Neural cell (in vitro differentiated cells): ENCODE data around the gene SLCO4A1. TPM values are rescaled to one million over a fixed set of nuclear protein-coding genes. Genes with fewer than 3 reads are reported as not detected.
A peak's percentile ranks its signal among the peaks of the same experiment; 100 is the strongest.

ENCODE experiments used
- H2AFZ ChIP-seq: fragments of 200-600, 300-800 bp; sonication (generic), shearing (Covaris generic); 2 replicates; pipeline ENCODE4 v1.6.0; 2014; ENCODE audit warnings: low read depth, mild to moderate bottlenecking, antibody characterized with exemption, low read length, moderate library complexity
- H3F3A ChIP-seq: fragments of 200-600 bp; shearing (Covaris generic); 2 replicates; pipeline ENCODE4 v1.6.1; 2016; ENCODE audit warnings: mild to moderate bottlenecking, moderate library complexity, mixed read lengths, antibody characterized with exemption, low read length; ENCODE audit not compliant: insufficient read depth, poor library complexity, severe bottlenecking
- H3K27ac ChIP-seq: fragments of 200-600, 300-800 bp; sonication (generic), shearing (Covaris generic); 2 replicates; pipeline ENCODE4 v1.5.1; 2014; ENCODE audit warnings: mild to moderate bottlenecking, low read length, moderate library complexity
- H3K27me3 ChIP-seq: fragments of 300-800, 200-600 bp; sonication (generic), shearing (Covaris generic); 2 replicates; pipeline ENCODE4 v1.6.0; 2014; ENCODE audit warnings: mild to moderate bottlenecking, low read depth, low read length, moderate library complexity; ENCODE audit not compliant: insufficient read depth
- H3K36me3 ChIP-seq: fragments of 300-800, 200-600 bp; sonication (generic), shearing (Covaris generic); 2 replicates; pipeline ENCODE4 v1.5.1; 2014; ENCODE audit warnings: mild to moderate bottlenecking, antibody characterized with exemption, low read length, moderate library complexity; ENCODE audit not compliant: insufficient read depth
- H3K4me2 ChIP-seq: fragments of 300-800, 200-600 bp; sonication (generic), shearing (Covaris generic); 2 replicates; pipeline ENCODE4 v1.6.0; 2014; ENCODE audit warnings: mild to moderate bottlenecking, low read length
- H3K4me3 ChIP-seq: fragments of 300-800, 200-600 bp; sonication (generic), shearing (Covaris generic); 2 replicates; pipeline ENCODE4 v1.5.1; 2014; ENCODE audit warnings: mild to moderate bottlenecking, low read length, moderate library complexity
- H3K79me2 ChIP-seq: fragments of 200-600 bp; shearing (Covaris generic); replicated peaks from 2 replicates; pipeline ENCODE4 v1.6.0; 2014; ENCODE audit warnings: mild to moderate bottlenecking, low read length, moderate library complexity; ENCODE audit not compliant: insufficient read depth
- H3K9ac ChIP-seq: fragments of 300-800, 200-600 bp; sonication (generic), shearing (Covaris generic); 2 replicates; pipeline ENCODE4 v1.6.1; 2016; ENCODE audit warnings: mild to moderate bottlenecking, low read length, mixed read lengths
- H3K9me2 ChIP-seq: fragments of 200-600 bp; shearing (Covaris generic); 2 replicates; pipeline ENCODE4 v1.6.1; 2016; ENCODE audit warnings: mild to moderate bottlenecking, low read length, mixed read lengths; ENCODE audit not compliant: insufficient read depth
- H3K9me3 ChIP-seq: fragments of 200-600, 300-800 bp; sonication (generic), shearing (Covaris generic); 2 replicates; pipeline ENCODE4 v1.6.1; 2016; ENCODE audit warnings: mild to moderate bottlenecking, mixed run types, low read length, moderate library complexity, mixed read lengths
- H4K20me1 ChIP-seq: fragments of 200-600 bp; shearing (Covaris generic); 2 replicates; pipeline ENCODE4 v1.6.1; 2016; ENCODE audit warnings: mild to moderate bottlenecking, mixed run types; ENCODE audit not compliant: insufficient read depth
- EP300 ChIP-seq: fragments of 450-650 bp; conservative IDR thresholded peaks from 2 replicates; pipeline ENCODE4 v1.6.1; 2014; ENCODE audit warnings: antibody characterized with exemption, mild to moderate bottlenecking, moderate library complexity; ENCODE audit not compliant: poor library complexity, severe bottlenecking
- EZH2 ChIP-seq: fragments of 200-600, 300-800 bp; shearing (Covaris generic), sonication (generic); IDR thresholded peaks from 2 replicates; pipeline ENCODE4 v1.6.1; 2014; ENCODE audit warnings: antibody characterized with exemption, low read length, borderline replicate concordance, mild to moderate bottlenecking; ENCODE audit not compliant: insufficient read depth, poor library complexity, severe bottlenecking
- MXI1 ChIP-seq: fragments of 450-650 bp; conservative IDR thresholded peaks from 2 replicates; pipeline ENCODE4 v1.6.1; 2014; ENCODE audit warnings: antibody characterized with exemption, mild to moderate bottlenecking; ENCODE audit not compliant: poor library complexity, severe bottlenecking
- POLR2AphosphoS5 ChIP-seq: IDR thresholded peaks from 2 replicates; pipeline ENCODE4 v1.6.1; 2012
- RAD21 ChIP-seq: fragments of 450-650 bp; conservative IDR thresholded peaks from 2 replicates; pipeline ENCODE4 v1.6.1; 2014; ENCODE audit warnings: antibody characterized with exemption, mild to moderate bottlenecking, moderate library complexity
- TAF1 ChIP-seq: IDR thresholded peaks from 2 replicates; pipeline ENCODE4 v1.6.1; 2012; ENCODE audit warnings: low read depth
- polyA plus RNA-seq: library from polyadenylated mRNA; depleted of rRNA; stranded (reverse); fragments of >200 nt; gene quantifications from 2 replicates; pipeline ENCODE4 v1.2.3, GENCODE V29; 2014
- TF ChIP-seq, protein P1 (sequence below): IDR thresholded peaks from 2 replicates; pipeline ENCODE4 v1.6.1; 2012; ENCODE audit warnings: borderline replicate concordance
- TF ChIP-seq, protein P2 (sequence below): fragments of 450-650 bp; IDR thresholded peaks from 2 replicates; pipeline ENCODE4 v1.5.1; 2014; ENCODE audit warnings: antibody characterized with exemption, mild to moderate bottlenecking, moderate library complexity; ENCODE audit not compliant: poor library complexity, severe bottlenecking

SLCO4A1 gene
- polyA plus RNA-seq, 1 donor from 2014 or later = 3.5 TPM

DNA sequence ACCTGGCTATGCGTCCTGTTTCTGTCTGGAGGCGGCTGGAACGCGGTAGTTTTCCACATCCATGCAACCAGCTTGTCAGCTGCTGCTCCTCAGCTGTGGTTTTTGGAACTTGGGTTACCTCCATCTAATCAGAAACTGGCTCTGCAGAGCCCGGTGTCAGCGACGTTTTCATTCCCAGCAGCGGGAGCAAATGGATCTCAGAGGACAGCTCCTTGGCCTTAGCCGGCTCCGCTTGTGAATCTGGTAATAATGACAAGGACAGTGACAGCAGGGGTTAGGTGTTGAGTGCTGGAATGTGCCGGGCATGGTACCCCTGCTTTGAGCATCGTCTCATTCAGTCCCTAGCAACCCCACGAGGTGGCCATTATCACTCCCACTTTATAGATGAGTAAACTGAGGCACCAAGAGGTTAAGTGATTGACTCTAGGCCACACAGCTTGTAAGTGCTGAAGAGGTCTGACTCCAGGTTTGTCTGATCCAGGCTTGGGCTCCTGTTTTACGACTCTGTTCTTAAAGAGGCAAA, 1.3 kb downstream of the SLCO4A1 start:
- Histone ChIP-seq H3K9ac (peak overlapping the region; percentile 66), H3K4me2 (peak overlapping the region; percentile 78), H3K27me3 (peaks cover 31% of the 10 kb centered on the region)

DNA sequence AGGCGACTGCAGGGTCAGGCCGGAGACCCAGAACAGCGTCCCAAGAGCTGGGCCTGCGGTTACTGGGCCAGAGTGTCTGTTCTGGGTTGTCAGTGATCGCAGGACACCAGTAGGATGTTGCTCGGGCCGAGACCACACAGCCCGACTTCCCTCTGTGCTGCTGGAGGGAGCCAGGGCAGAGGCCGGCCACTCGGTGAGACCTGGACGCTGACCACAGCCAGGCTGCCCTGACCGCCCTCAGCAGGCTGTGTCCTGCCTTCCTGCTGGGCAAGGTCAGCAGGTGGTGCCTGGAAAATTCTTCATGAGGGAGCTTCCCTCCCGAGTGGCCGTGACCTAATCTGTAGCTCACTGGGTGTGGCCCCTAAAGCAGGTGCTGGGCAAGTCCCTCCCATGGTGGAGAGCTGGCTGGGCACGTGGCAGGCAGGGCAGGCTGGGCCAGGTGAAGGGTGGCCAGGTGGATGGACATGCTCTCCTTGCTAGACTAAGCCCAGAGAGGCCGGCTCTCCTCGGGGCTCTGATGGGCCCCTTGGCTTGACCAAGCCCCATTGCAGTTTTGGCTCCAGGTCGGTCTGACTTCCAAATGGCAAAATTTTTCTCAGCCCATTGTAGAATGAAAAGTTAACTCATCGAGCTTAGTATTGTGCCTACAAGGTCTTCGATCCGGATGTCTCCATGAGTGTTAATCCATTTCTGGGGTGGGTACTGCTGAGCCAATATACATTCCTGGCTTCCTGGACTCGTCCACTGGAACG, 1.9 kb downstream of the SLCO4A1 start:
- Histone ChIP-seq H3K4me3 (no peak overlapping the region), H3K36me3 (no peaks in the 10 kb centered on the region), H3F3A (no peaks in the 10 kb centered on the region), H3K9me2 (no peaks in the 10 kb centered on the region), H3K9me3 (no peaks in the 10 kb centered on the region), H3K9ac (no peak overlapping the region), H3K27ac (no peak overlapping the region), H3K79me2 (no peaks in the 10 kb centered on the region), H3K27me3 (peaks cover 31% of the 10 kb centered on the region), H4K20me1 (peaks cover 5% of the 10 kb centered on the region), H3K4me2 (no peak overlapping the region), H2AFZ (no peak overlapping the region)
- TF ChIP-seq TAF1 (no peak), RAD21 (no peak), EZH2 (no peak), EP300 (no peak)
- TF ChIP-seq, protein P1, sequence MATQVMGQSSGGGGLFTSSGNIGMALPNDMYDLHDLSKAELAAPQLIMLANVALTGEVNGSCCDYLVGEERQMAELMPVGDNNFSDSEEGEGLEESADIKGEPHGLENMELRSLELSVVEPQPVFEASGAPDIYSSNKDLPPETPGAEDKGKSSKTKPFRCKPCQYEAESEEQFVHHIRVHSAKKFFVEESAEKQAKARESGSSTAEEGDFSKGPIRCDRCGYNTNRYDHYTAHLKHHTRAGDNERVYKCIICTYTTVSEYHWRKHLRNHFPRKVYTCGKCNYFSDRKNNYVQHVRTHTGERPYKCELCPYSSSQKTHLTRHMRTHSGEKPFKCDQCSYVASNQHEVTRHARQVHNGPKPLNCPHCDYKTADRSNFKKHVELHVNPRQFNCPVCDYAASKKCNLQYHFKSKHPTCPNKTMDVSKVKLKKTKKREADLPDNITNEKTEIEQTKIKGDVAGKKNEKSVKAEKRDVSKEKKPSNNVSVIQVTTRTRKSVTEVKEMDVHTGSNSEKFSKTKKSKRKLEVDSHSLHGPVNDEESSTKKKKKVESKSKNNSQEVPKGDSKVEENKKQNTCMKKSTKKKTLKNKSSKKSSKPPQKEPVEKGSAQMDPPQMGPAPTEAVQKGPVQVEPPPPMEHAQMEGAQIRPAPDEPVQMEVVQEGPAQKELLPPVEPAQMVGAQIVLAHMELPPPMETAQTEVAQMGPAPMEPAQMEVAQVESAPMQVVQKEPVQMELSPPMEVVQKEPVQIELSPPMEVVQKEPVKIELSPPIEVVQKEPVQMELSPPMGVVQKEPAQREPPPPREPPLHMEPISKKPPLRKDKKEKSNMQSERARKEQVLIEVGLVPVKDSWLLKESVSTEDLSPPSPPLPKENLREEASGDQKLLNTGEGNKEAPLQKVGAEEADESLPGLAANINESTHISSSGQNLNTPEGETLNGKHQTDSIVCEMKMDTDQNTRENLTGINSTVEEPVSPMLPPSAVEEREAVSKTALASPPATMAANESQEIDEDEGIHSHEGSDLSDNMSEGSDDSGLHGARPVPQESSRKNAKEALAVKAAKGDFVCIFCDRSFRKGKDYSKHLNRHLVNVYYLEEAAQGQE = no peak
- TF ChIP-seq, protein P2, sequence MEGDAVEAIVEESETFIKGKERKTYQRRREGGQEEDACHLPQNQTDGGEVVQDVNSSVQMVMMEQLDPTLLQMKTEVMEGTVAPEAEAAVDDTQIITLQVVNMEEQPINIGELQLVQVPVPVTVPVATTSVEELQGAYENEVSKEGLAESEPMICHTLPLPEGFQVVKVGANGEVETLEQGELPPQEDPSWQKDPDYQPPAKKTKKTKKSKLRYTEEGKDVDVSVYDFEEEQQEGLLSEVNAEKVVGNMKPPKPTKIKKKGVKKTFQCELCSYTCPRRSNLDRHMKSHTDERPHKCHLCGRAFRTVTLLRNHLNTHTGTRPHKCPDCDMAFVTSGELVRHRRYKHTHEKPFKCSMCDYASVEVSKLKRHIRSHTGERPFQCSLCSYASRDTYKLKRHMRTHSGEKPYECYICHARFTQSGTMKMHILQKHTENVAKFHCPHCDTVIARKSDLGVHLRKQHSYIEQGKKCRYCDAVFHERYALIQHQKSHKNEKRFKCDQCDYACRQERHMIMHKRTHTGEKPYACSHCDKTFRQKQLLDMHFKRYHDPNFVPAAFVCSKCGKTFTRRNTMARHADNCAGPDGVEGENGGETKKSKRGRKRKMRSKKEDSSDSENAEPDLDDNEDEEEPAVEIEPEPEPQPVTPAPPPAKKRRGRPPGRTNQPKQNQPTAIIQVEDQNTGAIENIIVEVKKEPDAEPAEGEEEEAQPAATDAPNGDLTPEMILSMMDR = no peak

More for the DNA sequence above, 1.3 kb downstream of the SLCO4A1 start:
- Histone ChIP-seq H3K36me3 (no peaks in the 10 kb centered on the region), H3K4me3 (peak overlapping the region; percentile 87), H3K79me2 (no peaks in the 10 kb centered on the region), H3K9me3 (no peaks in the 10 kb centered on the region), H3F3A (no peaks in the 10 kb centered on the region), H3K27ac (no peak overlapping the region), H3K9me2 (no peaks in the 10 kb centered on the region), H4K20me1 (peaks cover 5% of the 10 kb centered on the region), H2AFZ (no peak overlapping the region)
- TF ChIP-seq RAD21 (no peak), POLR2AphosphoS5 (no peak), MXI1 (no peak)
- TF ChIP-seq, protein P2 = no peak
